Measurements from ENCODE around the gene ORC3. TPM values are rescaled to one million over a fixed set of nuclear protein-coding genes. Genes with fewer than 3 reads are reported as not detected.
"Not testable (repeated sequence)": the region's sequence is repeated elsewhere in the genome, so short reads cannot be mapped to it uniquely, and the experiment has no call there.

ORC3 gene
- polyA plus RNA-seq, 10 donors = 20.5 to 31.4 (median 27.7) TPM

GRCh38 chr6:87692086-87692485 is 102.2 kb downstream of the ORC3 start:
- no peak for DNase-seq

GRCh38 chr6:87696817-87697216 is 106.9 kb downstream of the ORC3 start:
- not testable (repeated sequence) for DNase-seq

- peak; percentile 56 to 91 (median 75) for DNase-seq
These were observed 107.9 kb downstream of the ORC3 start for GRCh38 chr6:87697581-87698546.

GRCh38 chr6:87698547-87699006 is 108.6 kb downstream of the ORC3 start:
- peak in 1 of 3 donors; percentile 36 for DNase-seq

GRCh38 chr6:87699576-87699975 is 109.6 kb downstream of the ORC3 start:
- DNase-seq = peak in 1 of 3 donors; percentile 41

GRCh38 chr6:87700397-87701343 is 110.7 kb downstream of the ORC3 start:
- peak; percentile 78 to 92 (median 79) for DNase-seq

GRCh38 chr6:87701344-87701675 is 111.4 kb downstream of the ORC3 start:
- no peak for DNase-seq

- peak; percentile 99 for DNase-seq
These were observed 112.0 kb downstream of the ORC3 start, which contains the start of gene AKIRIN2 for GRCh38 chr6:87701676-87702588. TSS of gene AKIRIN2 (minus strand) at chr6:87702233. CDS start at chr6:87701684, 549 bp downstream.

GRCh38 chr6:87702589-87702945 is 112.6 kb downstream of the ORC3 start:
- DNase-seq = no peak

- DNase-seq = not testable (repeated sequence)
These were observed 113.1 kb downstream of the ORC3 start for GRCh38 chr6:87703039-87703438.

GRCh38 chr6:87705070-87705691 is 115.2 kb downstream of the ORC3 start:
- DNase-seq = no peak

- DNase-seq = peak in 1 of 3 donors; percentile 60
These were observed 116.4 kb downstream of the ORC3 start for GRCh38 chr6:87706187-87706966.

- not testable (repeated sequence) for DNase-seq
These were observed 118.9 kb downstream of the ORC3 start for GRCh38 chr6:87708581-87709427.

GRCh38 chr6:87710090-87710489 is 120.2 kb downstream of the ORC3 start:
- DNase-seq = no peak

- not testable (repeated sequence) for DNase-seq
These were observed 122.8 kb downstream of the ORC3 start for GRCh38 chr6:87712713-87713112.

GRCh38 chr6:87714093-87714842 is 124.3 kb downstream of the ORC3 start:
- DNase-seq = no peak

All from muscle of back (tissue), 11 donors.